Nephron (organoid): Measurements from ENCODE around the gene ZMYND15.

Experiments used
- H3K27ac Mint-ChIP-seq, 3 experiments: 2 replicates each; pipeline ENCODE4 v1.8.0; 2020; ENCODE audit warnings: mixed read lengths in 3 of 3, mild to moderate bottlenecking in 2 of 3, moderate library complexity in 1 of 3
- H3K27me3 Mint-ChIP-seq: 2 replicates; pipeline ENCODE4 v1.8.0; 2021; ENCODE audit warnings: low read depth, mild to moderate bottlenecking, moderate library complexity, mixed read lengths
- H3K36me3 Mint-ChIP-seq: 2 replicates; pipeline ENCODE4 v1.8.0; 2020; ENCODE audit warnings: low read depth, mixed read lengths
- H3K4me1 Mint-ChIP-seq: 2 replicates; pipeline ENCODE4 v1.8.0; 2020; ENCODE audit warnings: mixed read lengths
- H3K4me3 Mint-ChIP-seq, 3 experiments: 2 replicates each; pipeline ENCODE4 v1.8.0; 2020; ENCODE audit warnings: mild to moderate bottlenecking in 3 of 3, mixed read lengths in 3 of 3, moderate library complexity in 2 of 3
- H3K9me3 Mint-ChIP-seq: 2 replicates; pipeline ENCODE4 v1.8.0; 2020; ENCODE audit warnings: mixed read lengths
- TF ChIP-seq, protein P1 (sequence below), 3 experiments: fragments of 200-600 bp; sonication (generic); IDR thresholded peaks; one replicate each; pipeline ENCODE4 v1.5.0; 2021; ENCODE audit warnings: antibody characterized with exemption in 3 of 3; ENCODE audit not compliant: unreplicated experiment in 3 of 3

ZMYND15 gene

DNA sequence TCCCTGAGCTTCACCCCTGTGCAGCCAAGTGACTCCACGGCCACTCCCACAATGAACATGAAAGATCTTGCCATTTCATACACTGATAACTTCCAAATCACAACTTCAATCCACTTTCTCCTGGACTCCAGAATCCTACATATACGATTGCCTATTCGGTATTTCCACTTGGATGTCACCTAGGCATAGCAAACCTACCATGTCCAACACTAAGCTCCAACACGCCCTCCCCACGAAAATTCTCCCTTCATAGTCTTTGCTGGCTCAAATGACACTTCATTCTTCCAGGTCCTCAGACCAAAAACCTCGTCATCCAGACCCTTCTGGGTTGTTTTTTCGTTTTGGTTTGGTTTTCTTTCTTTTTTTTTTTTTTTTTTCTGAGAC is 51.1 kb downstream of the ZMYND15 start:
- Mint-ChIP-seq H3K4me3 (peak overlapping the region; percentile 86 to 93 (median 92)), H3K27me3 (peaks cover 10% of the 10 kb centered on the region), H3K4me1 (peaks cover 29% of the 10 kb centered on the region), H3K36me3 (no peaks in the 10 kb centered on the region), H3K9me3 (no peaks in the 10 kb centered on the region), H3K27ac (peak overlapping the region; percentile 70 to 93 (median 84))
- TF ChIP-seq, protein P1, sequence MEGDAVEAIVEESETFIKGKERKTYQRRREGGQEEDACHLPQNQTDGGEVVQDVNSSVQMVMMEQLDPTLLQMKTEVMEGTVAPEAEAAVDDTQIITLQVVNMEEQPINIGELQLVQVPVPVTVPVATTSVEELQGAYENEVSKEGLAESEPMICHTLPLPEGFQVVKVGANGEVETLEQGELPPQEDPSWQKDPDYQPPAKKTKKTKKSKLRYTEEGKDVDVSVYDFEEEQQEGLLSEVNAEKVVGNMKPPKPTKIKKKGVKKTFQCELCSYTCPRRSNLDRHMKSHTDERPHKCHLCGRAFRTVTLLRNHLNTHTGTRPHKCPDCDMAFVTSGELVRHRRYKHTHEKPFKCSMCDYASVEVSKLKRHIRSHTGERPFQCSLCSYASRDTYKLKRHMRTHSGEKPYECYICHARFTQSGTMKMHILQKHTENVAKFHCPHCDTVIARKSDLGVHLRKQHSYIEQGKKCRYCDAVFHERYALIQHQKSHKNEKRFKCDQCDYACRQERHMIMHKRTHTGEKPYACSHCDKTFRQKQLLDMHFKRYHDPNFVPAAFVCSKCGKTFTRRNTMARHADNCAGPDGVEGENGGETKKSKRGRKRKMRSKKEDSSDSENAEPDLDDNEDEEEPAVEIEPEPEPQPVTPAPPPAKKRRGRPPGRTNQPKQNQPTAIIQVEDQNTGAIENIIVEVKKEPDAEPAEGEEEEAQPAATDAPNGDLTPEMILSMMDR (IDR thresholded peaks at IDR 0.05; ENCODE audit: unreplicated experiment in 3 of 3), result no peak

DNA sequence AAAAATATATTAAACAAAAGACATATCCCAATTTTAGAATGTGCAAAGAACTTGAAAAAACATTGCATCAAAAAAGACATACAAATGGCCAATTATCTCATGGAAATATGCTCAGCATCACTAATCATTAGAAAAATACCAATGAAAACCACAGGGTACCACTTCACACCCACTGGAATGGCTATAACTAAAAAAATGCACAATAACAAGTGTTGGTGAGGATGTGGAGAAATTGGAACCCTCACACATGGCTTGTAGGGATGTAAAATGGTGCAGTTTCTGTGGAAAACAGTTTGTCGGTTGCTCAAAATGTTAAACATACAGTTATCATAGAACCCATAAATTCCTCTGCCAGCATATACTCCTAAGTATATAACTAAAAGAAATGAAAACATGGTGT is 55.5 kb downstream of the ZMYND15 start:
- Mint-ChIP-seq H3K9me3 (no peaks in the 10 kb centered on the region), H3K4me3 (peak overlapping the region in 2 of 3 experiments; percentile 51 to 64), H3K4me1 (peaks cover 12% of the 10 kb centered on the region), H3K36me3 (peaks cover 13% of the 10 kb centered on the region), H3K27ac (no peak overlapping the region), H3K27me3 (peaks cover 10% of the 10 kb centered on the region)
- TF ChIP-seq, protein P1 (IDR thresholded peaks at IDR 0.05; ENCODE audit: unreplicated experiment in 3 of 3), result no peak
